Lung (tissue), 12 donors: Measurements from ENCODE around the gene PACS1. TPM values are rescaled to one million over a fixed set of nuclear protein-coding genes. Genes with fewer than 3 reads are reported as not detected.

ENCODE experiments used
- ATAC-seq: fragments of 200-7000 bp; cut with Tn5 transposase; one replicate; pipeline ENCODE4 v1.9.1; 2020; ENCODE audit warnings: moderate number of reproducible peaks; ENCODE audit not compliant: insufficient read depth, low FRiP score
- DNase-seq, 3 donors: peaks; one replicate each; pipeline ENCODE4 v3.0.0-alpha.2; 2013 to 2017
- H3K27ac ChIP-seq, 2 donors: one replicate each; pipeline ENCODE4 v1.5.1; 2013; ENCODE audit warnings: mild to moderate bottlenecking in 2 of 2, moderate library complexity in 2 of 2, control low read depth in 1 of 2, inconsistent platforms in 1 of 2, low read depth in 1 of 2, low read length in 1 of 2
- H3K27me3 ChIP-seq, 3 donors: one replicate each; pipeline ENCODE4 v1.5.1; 2013; ENCODE audit warnings: low read length in 2 of 3; ENCODE audit not compliant: control insufficient read depth in 3 of 3, insufficient read depth in 3 of 3
- H3K36me3 ChIP-seq, 4 donors: one replicate each; pipeline ENCODE4 v1.5.1; 2013; ENCODE audit warnings: low read length in 4 of 4, mild to moderate bottlenecking in 1 of 4, moderate library complexity in 1 of 4; ENCODE audit not compliant: control insufficient read depth in 4 of 4, insufficient read depth in 4 of 4
- H3K4me1 ChIP-seq, 5 donors: one replicate each; pipeline ENCODE4 v1.5.1; 2013; ENCODE audit warnings: low read length in 5 of 5, mild to moderate bottlenecking in 2 of 5, moderate library complexity in 1 of 5; ENCODE audit not compliant: control insufficient read depth in 5 of 5, insufficient read depth in 5 of 5
- H3K4me3 ChIP-seq: one replicate; pipeline ENCODE4 v1.5.1; 2013; ENCODE audit warnings: mild to moderate bottlenecking, control low read depth, moderate library complexity
- H3K9ac ChIP-seq, 2 donors: one replicate each; pipeline ENCODE4 v1.5.1; 2013; ENCODE audit warnings: low read length in 2 of 2, control low read depth in 1 of 2; ENCODE audit not compliant: insufficient read depth in 1 of 2
- H3K9me3 ChIP-seq, 4 donors: one replicate each; pipeline ENCODE4 v1.5.1; 2013; ENCODE audit warnings: low read length in 3 of 4, mild to moderate bottlenecking in 1 of 4, moderate library complexity in 1 of 4; ENCODE audit not compliant: control insufficient read depth in 4 of 4, insufficient read depth in 3 of 4
- CTCF ChIP-seq: IDR thresholded peaks from 2 replicates; pipeline ENCODE4 v1.5.1; 2012; ENCODE audit warnings: mild to moderate bottlenecking; ENCODE audit errors: control extremely low read depth, extremely low read depth
- WGBS, 2 donors: extraction: QIAGEN DNeasy Blood & Tissue Kit; methylation state at CpG; one replicate each; pipeline ENCODE4 v1.1.7; 2013; 5-methylcytosine and 5-hydroxymethylcytosine counted together
- polyA plus RNA-seq, 2 donors: library from polyadenylated mRNA; stranded (reverse); fragments of 200-250 nt; gene quantifications; one replicate each; pipeline ENCODE4 v1.2.1, GENCODE V29; 2013
- total RNA-seq, 2 donors: library from RNA; depleted of rRNA in 1 of 2; stranded (reverse); fragments of >200 nt in 1 of 2; gene quantifications; one replicate each; pipeline ENCODE4 v1.2.1, GENCODE V29; 2014 to 2021
- donor health status: control.
- donor health status: control.
- donor health status: Bipolar disorder and iron deficiency.
- donor health status: healthy.
- donor health status: DM: yes; HTN: yes; CAD: no.

PACS1 gene
- total and polyA plus RNA-seq, 4 donors, result 22.2 to 48.8 (median 34.7) TPM

GRCh38 chr11:66287889-66288670, 218.0 kb downstream of the PACS1 start:
- 40 to 45% methylated on average over 20 of the region's 20 CpGs for WGBS, 2 donors
- DNase-seq (peak in 2 of 3 donors; percentile 29 to 31), ATAC-seq (no peak)
- Histone ChIP-seq H3K27me3 (peaks cover 0 to 14% (median 14%) of the 10 kb centered on the region in 3 donors), H3K27ac (peak overlapping the region; percentile 93 to 97), H3K4me3 (peak overlapping the region; percentile 90), H3K9ac (peak overlapping the region; percentile 69 to 96), H3K9me3 (no peaks in the 10 kb centered on the region), H3K4me1 (peaks cover 0 to 22% (median 12%) of the 10 kb centered on the region in 5 donors), H3K36me3 (peaks cover 3 to 17% (median 10%) of the 10 kb centered on the region in 4 donors)
- TF ChIP-seq CTCF, result no peak

GRCh38 chr11:66288671-66289547, 218.8 kb downstream of the PACS1 start, which contains the start of gene YIF1A:
Gene YIF1A, minus strand, starts transcription at chr11:66289143. Its CDS starts 158 bp downstream, at chr11:66288985.
- no peak for TF ChIP-seq CTCF
- H3K9ac ChIP-seq, result peak within 1 kb of the TSS; percentile 88 to 96
- H3K27ac ChIP-seq, result peak within 1 kb of the TSS; percentile 93 to 97
- H3K27me3 ChIP-seq, result peaks cover 0 to 23% (median 22%) of the 10 kb centered on the region in 3 donors
- H3K36me3 ChIP-seq, result peaks cover 3 to 15% (median 10%) of the 10 kb centered on the region in 4 donors
- peaks cover 0 to 22% (median 12%) of the 10 kb centered on the region in 5 donors for H3K4me1 ChIP-seq
- peak within 1 kb of the TSS; percentile 90 for H3K4me3 ChIP-seq
- no peaks in the 10 kb centered on the region for H3K9me3 ChIP-seq
- DNase-seq (peak; percentile 99 to 100 (median 100)), ATAC-seq (peak; percentile 96)
- 0 to 1% methylated on average over 74 to 87 of the region's 87 CpGs for WGBS, 2 donors

GRCh38 chr11:66289548-66290329, 219.7 kb downstream of the PACS1 start:
- Histone ChIP-seq H3K4me3 (peak overlapping the region; percentile 55), H3K9ac (peak overlapping the region in 1 of 2 donors; percentile 88), H3K27ac (peak overlapping the region; percentile 82 to 92), H3K27me3 (peaks cover 0 to 25% (median 23%) of the 10 kb centered on the region in 3 donors), H3K36me3 (peaks cover 0 to 12% (median 7%) of the 10 kb centered on the region in 4 donors), H3K4me1 (peaks cover 0 to 22% (median 12%) of the 10 kb centered on the region in 5 donors), H3K9me3 (no peaks in the 10 kb centered on the region)
- no peak for TF ChIP-seq CTCF
- ATAC-seq, result peak; percentile 38
- 11 to 12% methylated on average over 36 of the region's 36 CpGs for WGBS, 2 donors
- DNase-seq, result peak; percentile 87 to 89 (median 87)
